ENCODE results near the gene RTRAF. TPM values are rescaled to one million over a fixed set of nuclear protein-coding genes. Genes with fewer than 3 reads are reported as not detected.

Gene RTRAF
- total RNA-seq, 2 experiments from 2014 or later, result 235 to 243 TPM

DNA sequence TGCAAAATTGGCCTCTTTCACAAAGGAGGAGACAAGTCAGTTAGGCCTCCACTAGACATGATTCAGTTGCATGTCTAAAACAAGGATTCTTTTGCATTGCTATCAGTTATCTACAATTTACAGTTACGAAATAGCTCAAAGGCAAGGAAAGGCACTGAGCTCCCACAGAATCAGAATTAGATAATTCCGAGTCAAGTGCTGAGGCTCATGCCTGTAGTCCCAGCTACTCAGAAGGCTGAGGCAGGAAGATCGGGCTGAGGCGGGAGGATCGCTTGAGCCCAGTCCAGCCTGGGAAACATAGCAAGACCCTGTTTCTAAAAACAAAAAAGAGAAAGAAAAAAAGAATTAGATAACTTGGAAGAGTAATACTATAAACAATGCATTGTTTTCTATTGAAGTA lies 12.3 kb upstream of the RTRAF start:
- no peaks in the 10 kb centered on the region for H3K36me3 Mint-ChIP-seq
- H3K9me3 Mint-ChIP-seq, result no peaks in the 10 kb centered on the region
- peaks cover 5% of the 10 kb centered on the region for H3K27me3 Mint-ChIP-seq
- DNase-seq, result no peak
- no peak overlapping the region for H3K4me3 Mint-ChIP-seq
- H3K4me1 Mint-ChIP-seq, result peaks cover 13% of the 10 kb centered on the region
- H3K27ac Mint-ChIP-seq, result no peak overlapping the region

DNA sequence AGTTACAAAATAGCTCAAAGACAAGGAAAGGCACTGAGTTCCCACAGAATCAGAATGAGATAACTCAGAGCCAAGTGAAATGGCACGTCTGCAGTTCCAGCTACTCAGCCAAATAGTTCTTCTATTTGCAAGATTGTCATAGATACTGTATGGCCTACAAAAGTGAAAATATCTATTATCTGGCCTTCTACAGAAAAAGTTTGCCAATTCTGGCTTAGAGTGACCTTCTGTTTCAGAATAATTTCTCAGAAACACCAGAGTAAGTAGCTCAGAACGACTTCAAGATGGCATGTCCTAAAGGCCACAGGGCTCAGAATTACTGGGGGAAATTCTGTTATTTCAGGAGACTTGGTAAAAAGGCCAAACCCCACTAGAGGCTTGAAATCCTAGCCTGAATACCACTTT lies 10.7 kb upstream of the RTRAF start:
- Mint-ChIP-seq H3K36me3 (no peaks in the 10 kb centered on the region), H3K4me1 (peaks cover 10% of the 10 kb centered on the region), H3K27ac (no peak overlapping the region), H3K9me3 (no peaks in the 10 kb centered on the region), H3K4me3 (no peak overlapping the region), H3K27me3 (peaks cover 5% of the 10 kb centered on the region)
- DNase-seq, result no peak

DNA sequence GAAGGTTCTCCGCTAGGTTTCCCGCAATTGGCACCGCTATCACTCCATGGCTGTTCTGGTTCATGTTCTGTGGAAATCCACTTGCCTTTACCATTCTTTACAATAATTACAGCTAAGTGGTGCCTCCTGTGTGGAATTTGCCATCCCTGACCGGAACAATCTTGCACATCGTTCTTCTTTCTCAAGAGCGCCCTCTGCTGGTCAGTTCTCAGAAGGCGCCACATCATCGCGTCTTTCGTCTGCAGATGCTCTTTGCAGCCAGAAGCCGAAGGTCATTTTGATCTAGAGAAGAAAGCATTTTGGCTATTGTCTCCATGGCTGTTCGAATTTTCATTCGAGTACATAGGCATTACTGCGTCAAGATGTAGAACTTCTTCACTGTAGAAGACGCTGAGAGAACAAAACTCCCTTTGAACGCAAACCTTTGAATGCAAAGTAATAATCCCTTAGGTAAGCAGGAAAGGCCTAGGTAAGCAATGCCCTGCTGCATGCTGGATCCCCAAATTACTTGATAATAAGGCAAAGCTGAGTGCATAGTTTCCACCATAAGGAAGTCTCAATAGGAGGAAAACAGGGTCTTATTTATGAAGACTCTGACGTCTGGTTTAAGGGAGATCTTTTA lies 10.1 kb upstream of the RTRAF start:
- no peak overlapping the region for H3K4me3 Mint-ChIP-seq
- H3K36me3 Mint-ChIP-seq, result no peaks in the 10 kb centered on the region
- no peak overlapping the region for H3K27ac Mint-ChIP-seq
- peaks cover 10% of the 10 kb centered on the region for H3K4me1 Mint-ChIP-seq
- H3K9me3 Mint-ChIP-seq, result peaks cover 1% of the 10 kb centered on the region
- peaks cover 5% of the 10 kb centered on the region for H3K27me3 Mint-ChIP-seq
- DNase-seq, result peak; percentile 72

DNA sequence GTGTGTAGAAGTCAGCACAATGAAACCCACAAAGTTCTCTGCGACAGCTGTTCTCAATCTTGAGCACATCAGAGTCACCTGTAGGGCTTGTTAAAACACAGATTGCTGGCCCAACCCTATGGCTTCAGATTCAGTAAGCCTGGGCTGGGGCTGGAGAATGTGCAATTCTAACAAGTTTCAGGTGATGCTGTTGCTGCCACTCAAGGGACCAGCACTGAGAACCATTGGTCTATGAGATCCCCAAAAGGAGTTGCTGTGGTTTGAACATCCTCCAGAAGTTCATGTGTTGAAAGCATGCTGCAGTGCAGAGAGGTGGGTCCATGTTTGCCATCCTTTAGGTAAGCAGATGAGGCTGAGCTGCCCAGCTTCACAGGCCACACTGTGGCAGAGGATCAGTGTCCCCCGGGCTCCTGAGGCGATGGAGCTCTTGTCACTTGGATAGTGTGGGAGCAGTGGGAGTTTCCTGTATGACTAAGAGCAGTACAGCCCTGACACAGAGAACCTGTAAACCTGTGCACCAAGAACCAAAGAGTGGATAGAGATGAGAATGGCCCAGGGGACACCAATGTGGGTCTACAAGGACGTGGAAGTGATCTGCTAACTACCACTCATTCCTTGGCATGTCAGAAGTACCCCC lies 8.0 kb upstream of the RTRAF start:
- Mint-ChIP-seq H3K27me3 (peaks cover 5% of the 10 kb centered on the region), H3K27ac (no peak overlapping the region), H3K9me3 (peaks cover 1% of the 10 kb centered on the region), H3K36me3 (no peaks in the 10 kb centered on the region), H3K4me3 (no peak overlapping the region), H3K4me1 (peaks cover 10% of the 10 kb centered on the region)
- no peak for DNase-seq

DNA sequence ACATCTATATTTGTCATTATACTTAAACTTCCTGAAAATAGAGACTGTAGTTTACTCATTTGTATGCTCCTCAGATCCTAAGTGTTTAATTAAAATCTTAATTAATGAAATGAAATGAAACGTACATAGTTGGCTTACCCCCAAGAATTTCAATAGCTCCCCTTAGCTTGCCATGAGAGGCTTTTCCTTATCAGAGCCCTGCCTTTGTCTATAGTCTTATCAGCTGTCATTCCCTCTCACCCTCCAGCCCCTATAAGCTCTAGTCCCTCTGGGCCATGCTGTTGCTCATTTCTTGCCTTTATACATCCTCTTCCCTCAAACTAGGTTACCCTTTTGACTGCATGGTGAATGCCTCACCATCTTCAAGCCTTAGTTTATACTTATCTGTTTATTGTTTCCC lies 1.1 kb upstream of the RTRAF start:
- Mint-ChIP-seq H3K4me3 (peak overlapping the region; percentile 84), H3K4me1 (peaks cover 17% of the 10 kb centered on the region), H3K36me3 (peaks cover 7% of the 10 kb centered on the region), H3K27ac (peak overlapping the region; percentile 90), H3K27me3 (no peaks in the 10 kb centered on the region), H3K9me3 (peaks cover 1% of the 10 kb centered on the region)
- DNase-seq, result no peak

DNA sequence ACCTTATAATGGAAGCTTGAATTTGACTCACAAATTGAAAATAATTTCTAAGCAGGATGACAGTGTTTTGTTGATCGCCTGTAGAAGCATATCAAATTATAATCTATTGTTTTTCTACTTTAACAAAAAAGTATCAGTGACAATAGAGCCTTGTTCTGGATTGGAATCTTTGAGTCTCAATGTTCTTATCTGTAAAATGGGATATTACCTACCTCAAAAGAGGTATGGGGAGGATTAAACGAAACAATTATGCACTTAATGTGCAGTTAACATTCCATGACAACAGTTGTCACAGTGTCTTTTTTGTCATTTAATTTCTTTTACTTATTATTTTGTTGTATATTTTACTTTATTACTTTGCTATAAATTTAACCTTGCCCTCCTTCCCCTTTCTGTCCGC lies 1.1 kb downstream of the RTRAF start:
- Mint-ChIP-seq H3K27me3 (no peaks in the 10 kb centered on the region), H3K9me3 (no peaks in the 10 kb centered on the region), H3K36me3 (peaks cover 14% of the 10 kb centered on the region), H3K4me1 (peaks cover 31% of the 10 kb centered on the region), H3K4me3 (peak overlapping the region; percentile 84), H3K27ac (peak overlapping the region; percentile 90)
- DNase-seq, result no peak

DNA sequence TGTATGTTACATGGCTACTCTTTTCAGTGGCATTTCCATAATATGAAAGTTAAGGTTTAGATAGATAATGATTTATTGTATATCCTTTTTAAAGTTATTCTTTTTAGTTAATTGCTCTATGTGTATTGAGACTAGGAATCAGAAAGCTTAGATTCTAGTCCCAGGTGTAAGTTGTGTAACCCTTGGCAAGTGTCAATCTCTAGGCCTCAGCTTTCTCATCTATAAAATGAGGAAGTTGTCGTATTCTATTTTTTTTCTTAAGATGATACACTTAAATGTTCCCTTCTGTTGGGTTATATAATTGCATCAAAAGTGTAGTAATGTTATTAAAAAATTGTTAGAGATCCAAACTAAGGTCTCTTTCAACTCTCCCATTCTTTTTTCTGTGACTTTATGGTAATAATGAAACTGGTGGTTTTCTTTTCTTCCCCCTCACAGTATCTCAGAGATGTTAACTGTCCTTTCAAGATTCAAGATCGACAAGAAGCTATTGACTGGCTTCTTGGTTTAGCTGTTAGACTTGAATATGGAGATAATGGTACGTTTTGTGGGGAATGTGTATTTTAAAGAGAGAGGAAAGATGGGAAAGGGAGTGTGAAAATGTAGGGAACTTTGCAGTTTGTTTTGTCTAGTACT lies 4.1 kb downstream of the RTRAF start:
- H3K4me1 Mint-ChIP-seq, result peaks cover 37% of the 10 kb centered on the region
- H3K36me3 Mint-ChIP-seq, result peaks cover 21% of the 10 kb centered on the region
- no peak overlapping the region for H3K27ac Mint-ChIP-seq
- H3K27me3 Mint-ChIP-seq, result no peaks in the 10 kb centered on the region
- DNase-seq, result no peak
- H3K9me3 Mint-ChIP-seq, result no peaks in the 10 kb centered on the region
- no peak overlapping the region for H3K4me3 Mint-ChIP-seq

DNA sequence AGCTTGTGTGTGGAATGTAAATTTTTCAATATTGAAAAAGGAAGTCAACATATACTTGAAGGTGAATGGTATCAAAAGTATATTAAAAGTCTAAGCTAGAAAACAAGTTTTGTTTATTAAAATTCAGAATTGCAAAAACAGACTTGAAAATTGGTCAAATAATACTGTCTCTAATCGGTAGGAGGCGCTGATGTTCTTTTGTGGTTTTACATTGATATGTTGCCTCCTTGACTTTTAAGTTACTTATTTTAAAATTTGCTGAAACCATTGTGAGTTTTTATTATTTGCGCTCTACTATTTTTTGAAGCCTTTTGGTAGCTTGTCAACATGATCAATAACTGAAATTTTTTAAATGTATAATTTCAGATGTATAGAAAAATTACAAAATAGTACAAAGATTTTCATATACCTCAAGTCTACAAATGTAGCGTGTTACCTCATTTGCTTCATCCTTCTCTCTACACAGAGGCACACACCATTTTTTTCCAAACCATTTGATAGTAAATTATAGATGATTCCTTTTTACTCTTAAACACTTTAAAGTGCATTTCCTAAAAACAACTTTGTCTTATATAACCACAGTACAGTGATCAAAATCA lies 6.9 kb downstream of the RTRAF start:
- Mint-ChIP-seq H3K9me3 (no peaks in the 10 kb centered on the region), H3K4me1 (peaks cover 33% of the 10 kb centered on the region), H3K36me3 (peaks cover 27% of the 10 kb centered on the region), H3K27ac (no peak overlapping the region), H3K4me3 (no peak overlapping the region), H3K27me3 (no peaks in the 10 kb centered on the region)
- DNase-seq, result no peak

DNA sequence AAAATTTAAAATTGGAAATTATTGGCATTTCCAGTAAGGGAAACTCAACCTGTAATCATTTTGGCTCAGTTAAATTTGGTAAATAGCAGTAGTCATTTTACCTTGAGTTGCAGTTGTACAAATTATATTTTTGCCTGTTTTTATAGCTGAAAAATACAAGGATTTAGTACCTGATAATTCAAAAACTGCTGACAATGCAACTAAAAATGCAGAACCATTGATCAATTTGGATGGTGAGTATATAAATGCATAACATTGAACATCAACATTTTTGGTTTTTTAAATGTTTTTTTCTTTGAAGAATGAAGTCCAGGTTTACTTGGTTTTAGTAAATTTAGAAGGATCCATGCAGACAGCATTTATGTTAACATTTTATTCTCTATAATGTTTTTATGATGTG lies 9.0 kb downstream of the RTRAF start:
- H3K4me1 Mint-ChIP-seq, result peaks cover 27% of the 10 kb centered on the region
- no peak for DNase-seq
- H3K27ac Mint-ChIP-seq, result no peak overlapping the region
- no peaks in the 10 kb centered on the region for H3K27me3 Mint-ChIP-seq
- no peaks in the 10 kb centered on the region for H3K9me3 Mint-ChIP-seq
- no peak overlapping the region for H3K4me3 Mint-ChIP-seq
- H3K36me3 Mint-ChIP-seq, result peaks cover 24% of the 10 kb centered on the region

DNA sequence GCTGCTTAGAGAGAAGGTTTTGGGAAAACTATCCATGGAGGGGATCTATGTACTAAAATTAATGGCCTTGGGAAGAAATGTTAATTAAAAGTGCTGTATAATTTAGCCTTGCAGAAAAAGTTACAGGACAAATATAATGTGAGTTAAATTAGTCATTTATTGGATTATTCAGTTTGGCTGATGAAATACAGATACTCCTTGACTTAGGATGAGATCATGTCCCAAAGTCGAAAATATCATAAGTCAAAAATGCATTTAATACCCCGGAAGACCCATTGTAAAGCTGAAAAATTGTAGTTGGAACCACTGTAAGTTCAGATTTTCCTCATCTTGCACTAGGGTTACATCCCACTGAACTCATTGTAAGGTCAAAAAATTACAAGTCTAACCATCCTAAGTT lies 9.7 kb downstream of the RTRAF start:
- Mint-ChIP-seq H3K4me1 (peaks cover 20% of the 10 kb centered on the region), H3K4me3 (no peak overlapping the region), H3K27ac (no peak overlapping the region), H3K36me3 (peaks cover 21% of the 10 kb centered on the region), H3K27me3 (no peaks in the 10 kb centered on the region), H3K9me3 (no peaks in the 10 kb centered on the region)
- DNase-seq, result no peak

DNA sequence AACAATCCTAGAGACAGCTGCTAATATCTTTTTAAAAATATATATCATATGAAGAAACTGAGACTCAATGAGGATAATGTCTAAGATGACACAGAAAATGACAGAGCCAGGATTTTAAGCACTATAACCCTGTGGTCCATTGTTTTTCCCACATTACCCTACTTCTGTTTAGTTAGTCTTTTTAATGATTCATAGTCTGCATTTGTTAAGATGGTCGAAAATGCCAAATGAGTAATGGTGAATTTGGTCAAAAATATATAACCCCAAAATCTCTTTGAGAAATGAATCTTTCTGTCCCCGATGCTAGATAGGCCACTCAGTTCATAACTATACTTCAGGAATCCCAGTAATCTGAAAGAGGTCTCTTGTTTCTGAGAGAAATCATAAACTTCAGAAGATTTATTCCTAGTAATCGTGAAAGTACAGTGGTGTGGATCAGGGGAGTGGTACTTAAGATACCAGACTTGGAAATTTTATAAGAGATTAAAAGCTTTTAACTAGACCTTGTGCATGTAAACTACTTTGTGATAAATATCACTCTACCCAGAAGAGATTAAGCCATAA lies 10.8 kb downstream of the RTRAF start:
- Mint-ChIP-seq H3K27ac (no peak overlapping the region), H3K4me3 (no peak overlapping the region), H3K4me1 (peaks cover 18% of the 10 kb centered on the region), H3K9me3 (no peaks in the 10 kb centered on the region), H3K27me3 (no peaks in the 10 kb centered on the region), H3K36me3 (peaks cover 21% of the 10 kb centered on the region)
- no peak for DNase-seq

DNA sequence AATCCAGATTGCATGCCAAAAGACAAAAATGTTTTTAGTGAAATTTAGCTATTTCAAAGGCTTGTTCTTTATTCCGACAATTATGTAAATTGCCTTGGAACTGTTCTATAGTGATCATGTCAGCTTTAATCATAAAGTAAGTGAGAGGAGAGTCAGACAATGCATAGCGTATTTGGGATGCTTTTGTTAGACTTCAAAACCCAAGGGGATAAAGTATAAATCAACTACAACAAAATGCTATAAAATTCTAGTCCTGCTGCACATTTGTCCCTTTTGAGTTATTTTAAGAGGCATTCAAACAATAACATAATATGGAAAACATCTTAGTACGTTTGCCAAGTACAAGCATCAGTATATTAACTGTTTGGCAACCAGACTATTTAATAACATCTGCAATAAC lies 11.3 kb downstream of the RTRAF start:
- H3K4me3 Mint-ChIP-seq, result no peak overlapping the region
- peaks cover 16% of the 10 kb centered on the region for H3K4me1 Mint-ChIP-seq
- DNase-seq, result no peak
- peaks cover 26% of the 10 kb centered on the region for H3K36me3 Mint-ChIP-seq
- H3K27ac Mint-ChIP-seq, result no peak overlapping the region
- H3K9me3 Mint-ChIP-seq, result no peaks in the 10 kb centered on the region
- H3K27me3 Mint-ChIP-seq, result no peaks in the 10 kb centered on the region

DNA sequence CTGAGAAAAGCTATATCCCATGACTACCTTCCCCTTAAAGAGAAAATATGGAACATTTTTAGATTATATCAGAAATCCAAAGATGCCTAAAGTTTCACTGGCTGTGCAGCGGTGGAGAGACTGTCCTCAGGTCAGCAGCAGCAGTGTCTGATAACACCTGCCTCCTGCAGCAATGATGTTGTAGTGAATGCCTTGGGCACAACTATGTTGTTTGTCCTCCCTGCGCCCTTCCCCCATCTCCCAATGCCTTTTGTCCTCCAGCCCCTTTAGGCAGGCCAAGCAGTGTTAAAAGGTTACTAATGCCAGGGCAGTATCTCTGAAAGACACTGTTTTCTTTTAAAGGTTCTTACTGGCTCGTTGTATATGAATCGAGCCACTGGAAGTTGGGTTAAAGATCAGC lies 13.2 kb downstream of the RTRAF start:
- Mint-ChIP-seq H3K36me3 (peaks cover 28% of the 10 kb centered on the region), H3K27me3 (no peaks in the 10 kb centered on the region), H3K27ac (no peak overlapping the region)

DNA sequence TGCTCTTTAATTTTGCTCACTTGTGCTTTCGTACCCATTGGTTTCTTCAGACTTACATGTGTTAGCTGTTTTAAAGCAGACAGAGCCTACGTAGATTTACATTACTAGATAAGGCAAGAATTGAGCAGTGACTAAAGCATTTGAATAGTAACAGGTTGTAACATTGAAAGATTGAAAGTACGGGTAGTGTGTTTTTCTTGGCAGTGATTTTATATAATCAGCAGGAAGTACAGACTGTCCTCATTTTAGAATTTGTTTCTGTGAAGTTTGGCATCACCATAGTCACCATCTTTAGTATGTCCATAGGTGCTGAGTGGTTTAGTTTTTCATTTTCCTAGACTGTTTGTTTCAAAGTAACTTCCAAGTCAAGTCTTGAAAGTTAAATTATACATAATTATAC lies 14.0 kb downstream of the RTRAF start:
- Mint-ChIP-seq H3K36me3 (peaks cover 33% of the 10 kb centered on the region), H3K27ac (no peak overlapping the region), H3K4me3 (no peak overlapping the region), H3K9me3 (no peaks in the 10 kb centered on the region), H3K27me3 (no peaks in the 10 kb centered on the region), H3K4me1 (peaks cover 10% of the 10 kb centered on the region)
- DNase-seq, result no peak

More for the DNA sequence above, 13.2 kb downstream of the RTRAF start:
- Mint-ChIP-seq H3K4me3 (no peak overlapping the region), H3K9me3 (no peaks in the 10 kb centered on the region), H3K4me1 (peaks cover 10% of the 10 kb centered on the region)
- no peak for DNase-seq

DNA sequence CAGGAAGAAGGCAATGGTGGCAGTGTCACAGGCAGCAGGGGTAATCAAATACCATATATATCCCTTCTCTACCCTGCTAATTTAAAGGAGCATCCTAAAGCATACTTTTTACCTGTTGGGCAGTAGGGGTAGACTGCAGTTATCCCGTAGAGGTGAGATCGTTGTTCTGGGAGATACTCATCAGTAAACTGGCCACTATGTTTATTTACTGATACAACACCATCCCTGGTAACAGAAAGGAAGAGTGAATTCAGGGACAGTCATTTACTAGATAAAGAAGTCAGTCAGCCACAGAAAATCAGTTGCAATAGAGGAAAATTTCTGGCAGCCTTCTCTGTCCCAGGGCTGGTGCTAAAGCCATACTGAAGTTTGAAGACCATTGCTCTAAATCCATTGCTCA lies 16.3 kb downstream of the RTRAF start:
- Mint-ChIP-seq H3K4me3 (no peak overlapping the region), H3K4me1 (peaks cover 10% of the 10 kb centered on the region), H3K36me3 (peaks cover 32% of the 10 kb centered on the region), H3K27me3 (no peaks in the 10 kb centered on the region), H3K9me3 (no peaks in the 10 kb centered on the region), H3K27ac (no peak overlapping the region)
- DNase-seq, result no peak
